GM21717 (cell line): ENCODE results near the gene IZUMO2.
"Not testable (repeated sequence)": the region's sequence is repeated elsewhere in the genome, so short reads cannot be mapped to it uniquely, and the experiment has no call there.

ENCODE experiments used
- ATAC-seq: cut with Tn5 transposase; IDR thresholded peaks from one replicate; pipeline ENCODE4 v1.9.1; 2021; ENCODE audit warnings: mild to moderate bottlenecking, moderate library complexity; ENCODE audit not compliant: unreplicated experiment

Gene IZUMO2

GRCh38 chr19:50136603-50137365 lies 26.3 kb downstream of the IZUMO2 start:
- ATAC-seq, result not testable (repeated sequence)

DNA sequence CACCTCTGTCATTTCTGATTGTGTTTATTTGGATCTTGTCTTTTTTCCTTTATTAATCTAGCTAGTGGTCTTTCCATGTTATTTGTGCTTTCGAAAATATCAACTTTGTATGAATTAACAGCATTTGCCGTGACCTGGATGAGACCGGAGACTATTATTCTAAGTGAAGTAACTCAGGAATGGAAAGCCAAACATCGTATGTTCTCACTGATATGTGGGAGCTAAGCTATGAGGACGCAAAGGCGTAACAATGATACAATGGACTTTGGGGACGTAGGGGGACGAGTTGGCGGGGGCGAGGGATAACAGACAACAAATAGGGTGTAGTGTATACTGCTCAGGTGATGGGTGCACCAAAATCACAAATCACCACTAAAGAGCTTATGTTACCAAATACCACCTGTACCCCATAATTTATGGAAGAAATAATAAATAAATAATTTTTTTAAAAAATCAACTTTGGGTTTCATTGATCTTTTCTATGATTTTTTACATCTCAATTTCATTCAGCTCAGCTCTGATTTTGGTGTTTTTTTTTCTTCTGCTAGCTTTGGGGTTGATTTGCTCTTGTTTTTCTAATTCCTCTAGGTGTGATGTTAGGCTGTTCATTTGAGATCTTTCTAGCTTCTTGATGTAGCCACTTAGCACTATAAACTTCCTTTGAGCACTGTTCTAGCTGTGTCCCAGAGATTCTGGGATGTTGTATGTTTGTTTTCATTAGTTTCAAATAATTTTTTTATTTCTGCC lies 27.1 kb downstream of the IZUMO2 start:
- ATAC-seq, result not testable (repeated sequence)

DNA sequence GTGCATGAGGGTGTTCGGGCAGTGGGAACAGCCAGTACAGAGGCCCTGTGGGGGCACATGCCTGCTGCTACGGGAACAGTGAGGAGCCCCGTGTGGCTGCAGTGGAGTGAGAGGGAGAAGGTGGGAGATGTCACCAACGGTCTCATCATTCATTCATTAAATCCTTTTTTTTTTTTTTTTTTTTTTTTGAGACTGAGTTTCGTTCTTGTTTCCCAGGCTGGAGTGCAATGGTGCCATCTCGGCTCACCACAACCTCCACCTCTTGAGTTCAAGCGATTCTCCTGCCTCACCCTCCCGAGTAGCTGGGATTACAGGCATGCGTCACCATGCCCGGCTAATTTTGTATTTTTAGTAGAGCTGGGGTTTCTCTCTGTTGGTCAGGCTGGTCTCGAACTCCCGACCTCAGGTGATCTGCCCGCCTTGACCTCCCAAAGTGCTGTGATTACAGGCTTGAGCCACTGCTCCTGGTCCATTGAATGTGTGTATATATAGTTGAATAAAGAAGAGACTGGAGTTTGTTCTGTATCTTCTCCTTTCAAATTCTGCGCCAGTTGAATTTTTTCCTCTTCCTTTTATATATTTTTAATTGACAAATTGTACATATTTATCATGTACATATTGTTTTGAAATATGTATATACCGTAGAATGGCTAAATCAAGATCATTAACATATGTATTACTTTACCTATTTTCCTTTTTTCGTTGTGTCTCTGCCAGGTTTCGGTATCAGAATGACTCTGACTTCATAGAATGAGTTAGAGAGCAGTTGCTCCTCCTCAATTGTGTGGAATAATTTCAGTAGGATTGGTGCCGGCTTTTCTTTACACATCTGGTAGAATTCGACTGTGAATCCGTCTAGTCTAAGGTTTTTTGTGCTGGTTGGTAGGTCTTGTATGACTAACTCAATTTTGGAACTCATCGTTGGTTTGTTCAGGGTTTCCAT lies 28.0 kb downstream of the IZUMO2 start:
- not testable (repeated sequence) for ATAC-seq

GRCh38 chr19:50133518-50134492 lies 29.3 kb downstream of the IZUMO2 start:
- ATAC-seq, result not testable (repeated sequence)

GRCh38 chr19:50104012-50104411 lies 59.1 kb downstream of the IZUMO2 start:
- not testable (repeated sequence) for ATAC-seq

- not testable (repeated sequence) for ATAC-seq
Observed at GRCh38 chr19:50103405-50103804, 59.7 kb downstream of the IZUMO2 start.
